A549 (cell line): Measurements from ENCODE around the gene NRG3.

ENCODE experiments used
- CEBPB ChIP-seq, 2 experiments: fragments of >200 bp in 1 of 2; sonication (Bioruptor Twin) in 1 of 2; formaldehyde crosslinking in 1 of 2; IDR thresholded peaks; 2 replicates each; pipeline ENCODE4 v1.6.1; 2012 to 2016
- CHD4 ChIP-seq: fragments of 200-600 bp; sonication (generic); IDR thresholded peaks from 2 replicates; pipeline ENCODE4 v1.6.1; 2016; ENCODE audit warnings: antibody characterized with exemption, mild to moderate bottlenecking, borderline replicate concordance
- CTCF ChIP-seq: fragments of >200 bp; sonication (Bioruptor Twin); formaldehyde crosslinking; IDR thresholded peaks from 3 replicates; pipeline ENCODE4 v1.5.1; 2016
- KDM5A ChIP-seq: fragments of 200-600 bp; sonication (generic); IDR thresholded peaks from 2 replicates; pipeline ENCODE4 v1.6.1; 2016; ENCODE audit warnings: antibody characterized with exemption, mild to moderate bottlenecking
- MAFK ChIP-seq: fragments of 450-650 bp; IDR thresholded peaks from 2 replicates; pipeline ENCODE4 v1.6.1; 2014; ENCODE audit not compliant: partially characterized antibody
- MYC ChIP-seq: IDR thresholded peaks from 2 replicates; pipeline ENCODE4 v1.6.1; 2012; ENCODE audit warnings: mild to moderate bottlenecking, inconsistent platforms, low read length, improper control_type of control experiment, borderline replicate concordance
- PHF8 ChIP-seq: fragments of 200-600 bp; sonication (generic); IDR thresholded peaks from 2 replicates; pipeline ENCODE4 v1.6.1; 2016; ENCODE audit warnings: low read depth, mild to moderate bottlenecking, antibody characterized with exemption, moderate library complexity, borderline replicate concordance
- POLR2A ChIP-seq: IDR thresholded peaks from 2 replicates; pipeline ENCODE4 v1.6.1; 2012; ENCODE audit warnings: mild to moderate bottlenecking, low read length
- TF ChIP-seq, protein P1 (sequence below): IDR thresholded peaks from 2 replicates; pipeline ENCODE4 v1.6.1; 2012
- TF ChIP-seq, protein P2 (sequence below): fragments of 450-650 bp; IDR thresholded peaks from 2 replicates; pipeline ENCODE4 v1.6.1; 2014; ENCODE audit warnings: antibody characterized with exemption
- TF ChIP-seq, protein P3 (sequence below): fragments of 200-600 bp; sonication (generic); IDR thresholded peaks from 2 replicates; pipeline ENCODE4 v1.6.1; 2016; ENCODE audit warnings: antibody characterized with exemption, mild to moderate bottlenecking, moderate library complexity

- TF ChIP-seq POLR2A (no peak), CTCF (no peak), CHD4 (no peak), CEBPB (IDR thresholded peaks at IDR 0.05) (no peak), PHF8 (no peak), MAFK (no peak), KDM5A (no peak), MYC (no peak)
- TF ChIP-seq, protein P1, sequence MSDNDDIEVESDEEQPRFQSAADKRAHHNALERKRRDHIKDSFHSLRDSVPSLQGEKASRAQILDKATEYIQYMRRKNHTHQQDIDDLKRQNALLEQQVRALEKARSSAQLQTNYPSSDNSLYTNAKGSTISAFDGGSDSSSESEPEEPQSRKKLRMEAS, result no peak
- TF ChIP-seq, protein P2, sequence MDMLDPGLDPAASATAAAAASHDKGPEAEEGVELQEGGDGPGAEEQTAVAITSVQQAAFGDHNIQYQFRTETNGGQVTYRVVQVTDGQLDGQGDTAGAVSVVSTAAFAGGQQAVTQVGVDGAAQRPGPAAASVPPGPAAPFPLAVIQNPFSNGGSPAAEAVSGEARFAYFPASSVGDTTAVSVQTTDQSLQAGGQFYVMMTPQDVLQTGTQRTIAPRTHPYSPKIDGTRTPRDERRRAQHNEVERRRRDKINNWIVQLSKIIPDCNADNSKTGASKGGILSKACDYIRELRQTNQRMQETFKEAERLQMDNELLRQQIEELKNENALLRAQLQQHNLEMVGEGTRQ, result no peak
- TF ChIP-seq, protein P3, sequence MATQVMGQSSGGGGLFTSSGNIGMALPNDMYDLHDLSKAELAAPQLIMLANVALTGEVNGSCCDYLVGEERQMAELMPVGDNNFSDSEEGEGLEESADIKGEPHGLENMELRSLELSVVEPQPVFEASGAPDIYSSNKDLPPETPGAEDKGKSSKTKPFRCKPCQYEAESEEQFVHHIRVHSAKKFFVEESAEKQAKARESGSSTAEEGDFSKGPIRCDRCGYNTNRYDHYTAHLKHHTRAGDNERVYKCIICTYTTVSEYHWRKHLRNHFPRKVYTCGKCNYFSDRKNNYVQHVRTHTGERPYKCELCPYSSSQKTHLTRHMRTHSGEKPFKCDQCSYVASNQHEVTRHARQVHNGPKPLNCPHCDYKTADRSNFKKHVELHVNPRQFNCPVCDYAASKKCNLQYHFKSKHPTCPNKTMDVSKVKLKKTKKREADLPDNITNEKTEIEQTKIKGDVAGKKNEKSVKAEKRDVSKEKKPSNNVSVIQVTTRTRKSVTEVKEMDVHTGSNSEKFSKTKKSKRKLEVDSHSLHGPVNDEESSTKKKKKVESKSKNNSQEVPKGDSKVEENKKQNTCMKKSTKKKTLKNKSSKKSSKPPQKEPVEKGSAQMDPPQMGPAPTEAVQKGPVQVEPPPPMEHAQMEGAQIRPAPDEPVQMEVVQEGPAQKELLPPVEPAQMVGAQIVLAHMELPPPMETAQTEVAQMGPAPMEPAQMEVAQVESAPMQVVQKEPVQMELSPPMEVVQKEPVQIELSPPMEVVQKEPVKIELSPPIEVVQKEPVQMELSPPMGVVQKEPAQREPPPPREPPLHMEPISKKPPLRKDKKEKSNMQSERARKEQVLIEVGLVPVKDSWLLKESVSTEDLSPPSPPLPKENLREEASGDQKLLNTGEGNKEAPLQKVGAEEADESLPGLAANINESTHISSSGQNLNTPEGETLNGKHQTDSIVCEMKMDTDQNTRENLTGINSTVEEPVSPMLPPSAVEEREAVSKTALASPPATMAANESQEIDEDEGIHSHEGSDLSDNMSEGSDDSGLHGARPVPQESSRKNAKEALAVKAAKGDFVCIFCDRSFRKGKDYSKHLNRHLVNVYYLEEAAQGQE, result no peak
These were observed 94.1 kb downstream of the NRG3 start for GRCh38 chr10:81969136-81969535.
